DMS 273 treated with DMSO at 0.1 percent for 48 hours (cell line): Measurements from ENCODE around the gene AP4M1.

Source experiments
- DNase-seq: peaks from one replicate; lab custom pipeline; 2025; lab: John Stamatoyannopoulos, UW

AP4M1 gene

DNA sequence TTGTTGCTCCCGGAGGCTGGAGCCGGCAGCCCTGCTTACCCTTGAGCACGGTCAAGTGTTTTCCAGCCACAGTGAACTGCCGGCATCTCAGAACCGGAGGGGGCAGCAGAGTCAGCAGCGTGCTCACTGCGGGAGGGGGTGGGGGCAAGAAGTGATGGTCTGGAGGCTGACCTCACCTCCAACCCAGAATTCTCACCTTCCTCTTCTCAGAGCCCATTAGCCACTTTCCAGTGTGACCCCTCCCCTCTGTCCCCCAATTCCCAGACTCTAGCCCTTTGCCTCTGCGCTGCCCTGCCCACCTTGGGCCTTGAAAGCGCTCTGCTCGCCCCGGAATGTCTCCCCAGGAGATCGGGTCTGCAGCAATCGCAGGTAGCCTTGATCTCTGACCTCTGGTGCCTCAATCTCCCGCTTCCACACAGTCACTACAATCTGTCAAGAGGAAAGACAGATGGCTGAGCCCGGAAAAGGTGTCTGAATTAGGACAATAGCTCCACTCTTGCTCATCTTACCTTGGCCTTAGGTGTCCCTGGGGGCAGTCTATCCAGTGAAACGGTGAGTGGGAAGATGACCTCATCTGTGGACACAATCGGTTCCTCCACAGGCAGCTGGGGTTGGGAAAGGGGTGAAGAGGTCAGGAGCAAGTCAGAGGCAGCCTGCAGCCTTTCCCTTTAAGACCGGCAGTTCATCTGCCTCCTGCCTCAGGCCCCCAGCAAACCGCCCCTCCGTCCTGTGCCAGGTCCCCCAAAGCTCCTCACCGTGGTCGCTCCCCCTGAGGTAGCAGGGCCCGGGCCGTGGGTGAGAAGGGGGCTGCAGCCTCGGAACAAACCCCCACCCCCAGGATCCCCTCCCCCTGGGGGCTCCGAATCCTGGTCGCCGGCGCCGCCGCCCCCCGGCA lies 56.1 kb downstream of the AP4M1 start:
- DNase-seq: no peak
